ENCODE measurements around the gene METTL2B.

GRCh38 chr7:128437426-128438332 is 38.9 kb upstream of the METTL2B start:
- TF ChIP-seq POLR2A (IDR thresholded peaks at IDR 0.05; ENCODE audit: low read length) (no peak), GATA1 (IDR thresholded peaks at IDR 0.05; ENCODE audit: low read depth, low read length) (no peak)

Measured in erythroblast (primary cell).